Raji (cell line): Measurements from ENCODE around the gene HRH1.

Experiments
- POLR2A ChIP-seq: IDR thresholded peaks from 2 replicates; pipeline ENCODE4 v1.6.1; 2011; ENCODE audit warnings: low read depth, low read length, control low read depth; ENCODE audit not compliant: insufficient read depth

Gene HRH1

GRCh38 chr3:11288786-11289637, 134.7 kb downstream of the HRH1 start:
- TF ChIP-seq POLR2A = no peak

DNA sequence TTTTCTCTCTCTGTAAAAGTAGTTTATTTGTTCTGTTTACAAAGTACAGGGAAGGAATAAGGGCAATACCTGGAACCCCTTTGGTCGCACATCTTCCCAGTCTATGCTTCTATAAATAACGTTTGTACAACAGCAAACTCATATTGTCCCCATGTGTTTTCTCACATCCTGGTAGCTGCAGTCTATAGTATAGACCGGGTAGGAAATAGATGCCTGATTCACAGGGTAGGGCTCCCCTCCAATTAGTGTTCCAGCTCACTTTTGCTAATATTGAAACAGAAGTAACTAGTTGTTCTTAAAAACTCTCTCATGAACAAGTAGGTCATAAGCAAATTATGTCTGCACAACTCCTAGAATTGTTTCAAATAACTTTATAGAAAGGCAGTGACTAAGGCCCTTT, 135.6 kb downstream of the HRH1 start:
- TF ChIP-seq POLR2A = no peak

- TF ChIP-seq POLR2A = no peak
Observed at GRCh38 chr3:11290743-11291680, 136.7 kb downstream of the HRH1 start.

GRCh38 chr3:11291808-11292207, 137.5 kb downstream of the HRH1 start:
- no peak for TF ChIP-seq POLR2A

- TF ChIP-seq POLR2A = no peak
Observed at GRCh38 chr3:11297126-11297525, 142.8 kb downstream of the HRH1 start.

DNA sequence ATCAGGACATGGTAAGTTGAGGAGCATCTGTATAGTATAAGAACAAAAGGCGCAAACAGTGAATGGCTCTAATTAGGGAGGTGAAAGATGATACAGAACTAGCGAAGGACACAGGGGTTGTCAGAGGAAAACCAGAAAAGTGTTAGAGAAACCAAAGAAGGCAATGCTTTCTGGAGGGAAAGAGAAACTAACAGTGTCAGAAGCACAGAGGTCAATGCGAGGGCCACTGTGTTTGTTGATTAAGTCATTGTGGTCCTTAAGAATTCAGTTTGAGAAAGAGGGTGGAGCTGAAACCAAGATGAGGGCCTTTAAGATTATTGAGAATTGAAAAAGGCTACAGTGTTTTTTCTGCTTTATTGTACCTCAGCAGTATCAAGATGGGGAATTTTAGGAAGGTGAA, 146.7 kb downstream of the HRH1 start:
- TF ChIP-seq POLR2A = no peak

DNA sequence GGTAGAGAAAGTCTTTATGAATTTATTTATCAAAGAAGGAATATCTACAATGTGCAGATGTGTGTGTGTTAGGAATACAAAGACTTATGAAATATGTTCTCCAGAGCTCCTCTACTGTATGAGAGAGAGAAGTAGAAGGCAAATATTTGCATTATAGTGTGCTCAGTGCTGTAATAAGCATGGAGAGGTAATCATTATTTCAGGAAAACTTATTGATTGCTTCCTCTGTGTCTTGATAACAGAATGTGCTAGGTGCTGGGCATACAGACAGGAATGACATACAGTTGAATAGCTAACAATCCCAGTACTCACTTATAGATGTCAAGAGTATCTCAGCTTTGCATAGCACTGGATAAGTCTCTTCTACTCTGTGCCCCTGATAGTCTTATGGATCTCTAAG, 148.2 kb downstream of the HRH1 start:
- no peak for TF ChIP-seq POLR2A

DNA sequence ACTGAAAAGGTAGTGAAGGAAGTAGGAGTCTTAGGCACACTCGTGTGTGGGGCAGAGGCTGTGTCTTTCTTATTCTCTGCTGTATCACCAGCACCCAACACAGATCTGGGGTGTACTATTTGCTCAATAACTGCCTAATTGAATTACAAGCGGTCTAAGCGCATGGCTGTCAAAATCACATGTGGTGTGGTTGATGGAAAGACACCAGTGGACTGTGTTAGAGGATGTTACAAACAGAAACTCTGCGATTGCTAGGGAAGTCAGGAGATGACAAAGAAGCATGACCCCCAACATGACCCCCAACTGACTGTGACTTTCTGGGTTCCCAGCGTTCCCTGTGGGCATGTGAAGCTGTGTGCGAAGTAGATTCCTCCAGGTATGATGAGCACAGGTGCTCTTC, 149.9 kb downstream of the HRH1 start:
- no peak for TF ChIP-seq POLR2A

- no peak for TF ChIP-seq POLR2A
Observed at GRCh38 chr3:11305509-11305908, 151.2 kb downstream of the HRH1 start.

DNA sequence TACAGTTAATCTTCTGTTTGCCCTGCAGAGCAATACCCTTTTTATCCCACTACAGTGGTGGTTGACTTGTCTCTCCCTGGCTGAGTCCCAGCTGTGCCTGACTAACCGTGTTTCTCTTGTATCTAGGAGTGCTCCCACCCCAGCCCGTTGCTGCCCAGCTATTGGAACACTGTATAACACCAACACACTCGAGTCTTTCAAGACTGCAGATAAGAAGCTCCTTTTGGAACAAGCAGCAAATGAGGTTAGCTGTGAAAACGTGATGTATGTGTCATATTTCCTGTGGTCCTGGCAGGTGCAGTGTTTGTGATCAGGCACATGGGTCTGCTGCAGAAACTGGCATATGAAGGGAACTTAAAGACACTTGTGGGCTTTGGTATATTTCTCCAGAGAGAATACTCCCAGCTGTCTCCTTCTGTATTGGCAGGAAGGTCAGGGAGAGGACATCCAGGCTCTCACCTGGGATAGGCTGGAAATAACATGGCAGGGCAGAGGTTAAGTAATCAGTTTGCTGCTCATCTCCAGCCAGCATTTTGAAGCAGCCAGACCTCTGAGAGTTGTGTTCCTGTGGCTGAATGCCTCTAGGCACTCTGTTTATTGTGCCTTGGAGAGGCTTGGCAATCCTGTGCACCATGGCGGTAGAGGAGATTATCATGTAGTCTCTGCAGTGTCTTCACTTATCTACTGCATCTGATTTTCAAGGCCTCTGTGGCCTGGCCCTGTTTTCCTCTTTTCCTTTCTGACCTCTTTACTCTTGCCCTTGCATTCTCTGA, 152.7 kb downstream of the HRH1 start:
- no peak for TF ChIP-seq POLR2A

GRCh38 chr3:11307830-11308432, 153.6 kb downstream of the HRH1 start:
- no peak for TF ChIP-seq POLR2A

DNA sequence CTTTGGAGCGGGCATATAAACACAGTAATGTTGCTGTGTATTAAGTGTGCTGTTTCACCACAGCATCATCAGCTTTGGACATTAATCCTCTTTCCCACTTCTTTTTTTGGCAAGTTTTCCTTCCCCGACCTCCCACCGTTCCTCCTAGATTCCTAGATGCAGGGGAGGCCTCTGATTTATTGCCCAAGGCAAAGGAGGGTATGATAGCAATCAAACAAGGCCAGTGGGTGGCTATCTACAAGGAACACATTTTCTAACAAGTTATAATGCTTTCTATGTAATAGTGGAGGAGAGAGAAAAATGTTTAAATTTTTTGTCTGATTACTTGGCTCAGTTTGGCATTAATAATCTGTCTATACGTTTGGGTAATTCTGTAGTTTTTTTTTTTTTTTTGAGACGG, 156.0 kb downstream of the HRH1 start:
- no peak for TF ChIP-seq POLR2A

- TF ChIP-seq POLR2A = no peak
Observed at GRCh38 chr3:11312166-11312565, 157.9 kb downstream of the HRH1 start.
